Measurements from ENCODE around the gene COL4A2. TPM values are rescaled to one million over a fixed set of nuclear protein-coding genes. Genes with fewer than 3 reads are reported as not detected.

COL4A2 gene
- total RNA-seq, 1 experiment from 2014 or later, result 74.5 TPM

- Histone ChIP-seq H3K4me2 (ENCODE audit: low read length) (no peak overlapping the region), H3K27ac (ENCODE audit: low read length) (no peak overlapping the region), H2AFZ (ENCODE audit: low read length) (no peak overlapping the region), H3K4me3 (ENCODE audit: low read length) (no peak overlapping the region), H3K9me2 (replicated peaks; ENCODE audit: low read length) (no peaks in the 10 kb centered on the region), H3K9ac (ENCODE audit: low read length) (no peak overlapping the region), H3K36me3 (ENCODE audit: low read depth, low read length) (no peaks in the 10 kb centered on the region), H3K27me3 (ENCODE audit: low read length) (no peaks in the 10 kb centered on the region), H3K9me3 (ENCODE audit: low read length) (no peaks in the 10 kb centered on the region), H3K79me2 (ENCODE audit: low read length) (no peaks in the 10 kb centered on the region), H3K4me1 (ENCODE audit: insufficient read depth, low read length) (no peaks in the 10 kb centered on the region), H3F3A (ENCODE audit: low read length, unreplicated experiment) (no peaks in the 10 kb centered on the region), H4K20me1 (ENCODE audit: low read length) (no peaks in the 10 kb centered on the region)
- CTCF ChIA-PET, result no interaction called here
- no peak for TF ChIP-seq EZH2phosphoT487 (IDR thresholded peaks at IDR 0.05; ENCODE audit: borderline replicate concordance, low read length)
- no peak for TF ChIP-seq EZH2 (IDR thresholded peaks at IDR 0.05; ENCODE audit: low read length, unreplicated experiment)
- TF ChIP-seq CTCF (conservative IDR thresholded peaks at IDR 0.05; ENCODE audit: low read depth, low read length), result no peak
- no TSS peak for BruUV-seq (replicated peaks)
- DNase-seq (no peak), ATAC-seq (no peak)
- POLR2A ChIA-PET (ENCODE audit: unreplicated experiment), result no interaction called here
- intact Hi-C loops (cut with micrococcal nuclease), result no loop called here
Measured at GRCh38 chr13:110436786-110437370, 129.8 kb downstream of the COL4A2 start.

- Histone ChIP-seq H3K27me3 (ENCODE audit: low read length) (no peaks in the 10 kb centered on the region), H3K4me2 (ENCODE audit: low read length) (no peak overlapping the region), H3K27ac (ENCODE audit: low read length) (no peak overlapping the region), H4K20me1 (ENCODE audit: low read length) (no peaks in the 10 kb centered on the region), H3K9me3 (ENCODE audit: low read length) (no peaks in the 10 kb centered on the region), H3K9me2 (replicated peaks; ENCODE audit: low read length) (no peaks in the 10 kb centered on the region), H3K4me1 (ENCODE audit: insufficient read depth, low read length) (peaks cover 5% of the 10 kb centered on the region), H3K9ac (ENCODE audit: low read length) (no peak overlapping the region), H3K4me3 (ENCODE audit: low read length) (no peak overlapping the region), H2AFZ (ENCODE audit: low read length) (no peak overlapping the region), H3K36me3 (ENCODE audit: low read depth, low read length) (no peaks in the 10 kb centered on the region), H3K79me2 (ENCODE audit: low read length) (no peaks in the 10 kb centered on the region), H3F3A (ENCODE audit: low read length, unreplicated experiment) (no peaks in the 10 kb centered on the region)
- CTCF ChIA-PET, result no interaction called here
- intact Hi-C loops (cut with micrococcal nuclease), result no loop called here
- no peak for TF ChIP-seq CTCF (conservative IDR thresholded peaks at IDR 0.05; ENCODE audit: low read depth, low read length)
- TF ChIP-seq EZH2phosphoT487 (IDR thresholded peaks at IDR 0.05; ENCODE audit: borderline replicate concordance, low read length), result no peak
- no peak for TF ChIP-seq EZH2 (IDR thresholded peaks at IDR 0.05; ENCODE audit: low read length, unreplicated experiment)
- POLR2A ChIA-PET (ENCODE audit: unreplicated experiment), result no interaction called here
- ATAC-seq (no peak), DNase-seq (no peak)
- BruUV-seq (replicated peaks), result no TSS peak
Measured at GRCh38 chr13:110438211-110438610, 131.1 kb downstream of the COL4A2 start.

- no peak overlapping the region for H2AFZ ChIP-seq (ENCODE audit: low read length)
- no peaks in the 10 kb centered on the region for H4K20me1 ChIP-seq (ENCODE audit: low read length)
- intact Hi-C loops (cut with micrococcal nuclease), result no loop called here
- no peaks in the 10 kb centered on the region for H3K36me3 ChIP-seq (ENCODE audit: low read depth, low read length)
- no peaks in the 10 kb centered on the region for H3K79me2 ChIP-seq (ENCODE audit: low read length)
- ATAC-seq (no peak), DNase-seq (no peak)
- no peaks in the 10 kb centered on the region for H3F3A ChIP-seq (ENCODE audit: low read length, unreplicated experiment)
- ChIA-PET POLR2A (ENCODE audit: unreplicated experiment) (no interaction called here), CTCF (no interaction called here)
- no peak overlapping the region for H3K9ac ChIP-seq (ENCODE audit: low read length)
- H3K4me1 ChIP-seq (ENCODE audit: insufficient read depth, low read length), result peaks cover 11% of the 10 kb centered on the region
- H3K4me2 ChIP-seq (ENCODE audit: low read length), result no peak overlapping the region
- H3K27ac ChIP-seq (ENCODE audit: low read length), result no peak overlapping the region
- TF ChIP-seq EZH2phosphoT487 (IDR thresholded peaks at IDR 0.05; ENCODE audit: borderline replicate concordance, low read length) (no peak), EZH2 (IDR thresholded peaks at IDR 0.05; ENCODE audit: low read length, unreplicated experiment) (no peak), CTCF (conservative IDR thresholded peaks at IDR 0.05; ENCODE audit: low read depth, low read length) (no peak)
- H3K27me3 ChIP-seq (ENCODE audit: low read length), result no peaks in the 10 kb centered on the region
- H3K4me3 ChIP-seq (ENCODE audit: low read length), result no peak overlapping the region
- H3K9me3 ChIP-seq (ENCODE audit: low read length), result no peaks in the 10 kb centered on the region
- BruUV-seq (replicated peaks), result no TSS peak
- H3K9me2 ChIP-seq (replicated peaks; ENCODE audit: low read length), result no peaks in the 10 kb centered on the region
Measured at GRCh38 chr13:110438776-110439175, 131.7 kb downstream of the COL4A2 start.
